Spleen (tissue), 11 donors: Measurements from ENCODE around the gene KCNH8. TPM values are rescaled to one million over a fixed set of nuclear protein-coding genes. Genes with fewer than 3 reads are reported as not detected.

Source experiments
- DNase-seq: peaks from one replicate; pipeline ENCODE4 v3.0.0-alpha.2; 2020
- H3K27ac ChIP-seq, 8 donors: fragments of 200-600 bp; sonication (generic) in 7 of 8; 1 replicate in 4 of 8; 2 replicates in 4 of 8; pipeline versions ENCODE4 v1.5.0 to v1.8.0; 2016 to 2021; ENCODE audit warnings: inconsistent platforms in 4 of 8, mild to moderate bottlenecking in 4 of 8, moderate library complexity in 1 of 8
- H3K27me3 ChIP-seq, 7 donors: fragments of 200-600 bp; sonication (generic) in 6 of 7; replicated peaks in 1 of 7; 1 replicate in 4 of 7; 2 replicates in 3 of 7; pipeline versions ENCODE4 v1.5.0 to v1.8.0; 2016 to 2021; ENCODE audit warnings: inconsistent platforms in 3 of 7, mild to moderate bottlenecking in 1 of 7
- H3K36me3 ChIP-seq, 6 donors: fragments of 200-600 bp; sonication (generic) in 5 of 6; 1 replicate in 4 of 6; 2 replicates in 2 of 6; pipeline versions ENCODE4 v1.5.0 to v1.8.0; 2016 to 2021; ENCODE audit warnings: inconsistent platforms in 2 of 6
- H3K4me1 ChIP-seq, 6 donors: fragments of 200-600 bp; sonication (generic) in 5 of 6; 1 replicate in 3 of 6; 2 replicates in 3 of 6; pipeline versions ENCODE4 v1.5.0 to v1.8.0; 2016 to 2021; ENCODE audit warnings: inconsistent platforms in 3 of 6
- H3K4me3 ChIP-seq, 8 donors: fragments of 200-600 bp; sonication (generic) in 7 of 8; 1 replicate in 4 of 8; 2 replicates in 4 of 8; pipeline versions ENCODE4 v1.5.0 to v1.8.0; 2016 to 2021; ENCODE audit warnings: inconsistent platforms in 4 of 8, mild to moderate bottlenecking in 4 of 8, moderate library complexity in 2 of 8
- H3K9me3 ChIP-seq, 8 donors: fragments of 200-600 bp; sonication (generic) in 7 of 8; 1 replicate in 4 of 8; 2 replicates in 4 of 8; pipeline versions ENCODE4 v1.5.0 to v1.8.0; 2016 to 2021; ENCODE audit warnings: inconsistent platforms in 4 of 8
- CTCF ChIP-seq, 11 experiments: fragments of 200-600 bp in 7 of 11; fragments of 450-650 bp in 4 of 11; sonication (generic) in 4 of 11; IDR thresholded peaks in 8 of 11; conservative IDR thresholded peaks in 3 of 11; 1 replicate in 7 of 11; 2 replicates in 4 of 11; pipeline versions ENCODE4 v1.4.0 to v1.8.0; 2016 to 2021; ENCODE audit warnings: antibody characterized with exemption in 11 of 11, inconsistent platforms in 4 of 11, mild to moderate bottlenecking in 1 of 11
- POLR2A ChIP-seq, 3 donors: fragments of 450-650 bp; IDR thresholded peaks; one replicate each; pipeline ENCODE4 v1.5.1; 2017; ENCODE audit warnings: antibody characterized with exemption in 3 of 3, mild to moderate bottlenecking in 1 of 3
- POLR2AphosphoS5 ChIP-seq, 3 donors: sonication (generic); formaldehyde crosslinking; IDR thresholded peaks; one replicate each; pipeline ENCODE4 v1.5.1; 2017; ENCODE audit warnings: antibody characterized with exemption in 3 of 3
- WGBS, 5 donors: extraction: QIAGEN DNeasy Blood & Tissue Kit in 3 of 5; methylation state at CpG; one replicate each; pipeline versions ENCODE4 v1.1.5 to v1.1.7; 2013 to 2018; 5-methylcytosine and 5-hydroxymethylcytosine counted together
- intact Hi-C: fragments of 100-400 bp; cut with DNase I; formaldehyde crosslinking; loops from one replicate; pipeline ENCODE4 v1.15.0; 2023; ENCODE audit warnings: low total_unique reads
- polyA plus RNA-seq, 3 donors: library from polyadenylated mRNA; stranded (reverse); fragments of 200-250 nt; gene quantifications; one replicate each; pipeline ENCODE4 v1.2.1, GENCODE V29; 2013
- total RNA-seq, 7 donors: library from RNA; depleted of rRNA in 3 of 7; stranded (reverse); fragments of >200 nt in 3 of 7; fragmentation: NEBNext Ultra II Directional in 4 of 7; extraction: Animal tissue kit (Norgen Biotek cat#: 25700) in 4 of 7; gene quantifications; one replicate each; pipeline versions ENCODE4 v1.1.0 to v1.2.1, GENCODE V29; 2016 to 2021
- donor health status: healthy with polysubstance abuse.
- donor health status: DM: no; HTN: no; CAD: no; lungs with moderate emphysema.
- donor health status: DM: no; HTN: no; CAD: no.
- donor health status: Bipolar disorder and iron deficiency.
- donor health status: healthy.
- donor health status: DM: no; HTN: no; CAD: no.
- donor health status: DM: yes; HTN: yes; CAD: no.

KCNH8 gene
- total and polyA plus RNA-seq, 10 donors = 0.70 to 3.1 (median 2.2) TPM

- TF ChIP-seq CTCF (IDR thresholded peaks at IDR 0.05 in 8 of 11, conservative IDR thresholded peaks at IDR 0.05 in 3 of 11) (no peak), POLR2A (IDR thresholded peaks at IDR 0.05) (no peak), POLR2AphosphoS5 (IDR thresholded peaks at IDR 0.05) (no peak)
- intact Hi-C loops = no loop called here
- no peak for DNase-seq
- peaks cover 0 to 52% (median 7%) of the 10 kb centered on the region in 6 donors for H3K4me1 ChIP-seq
- H3K4me3 ChIP-seq = no peak overlapping the region
- no peaks in the 10 kb centered on the region for H3K27me3 ChIP-seq
- WGBS, 5 donors = 6 to 18% (median 12%) methylated on average over 2 of the region's 2 CpGs
- H3K9me3 ChIP-seq = no peaks in the 10 kb centered on the region
- H3K36me3 ChIP-seq = no peaks in the 10 kb centered on the region
- peak overlapping the region; percentile 36 to 82 (median 60) for H3K27ac ChIP-seq
Observed at GRCh38 chr3:19539518-19540392, 391.4 kb downstream of the KCNH8 start.

- Histone ChIP-seq H3K4me3 (no peak overlapping the region), H3K9me3 (no peaks in the 10 kb centered on the region), H3K4me1 (peaks cover 0 to 52% (median 7%) of the 10 kb centered on the region in 6 donors), H3K27ac (peak overlapping the region; percentile 36 to 82 (median 60)), H3K36me3 (no peaks in the 10 kb centered on the region), H3K27me3 (no peaks in the 10 kb centered on the region)
- WGBS, 5 donors = 69 to 78% (median 73%) methylated on average over 3 of the region's 3 CpGs
- DNase-seq = no peak
- intact Hi-C loops = no loop called here
- TF ChIP-seq POLR2A (IDR thresholded peaks at IDR 0.05) (no peak), POLR2AphosphoS5 (IDR thresholded peaks at IDR 0.05) (no peak), CTCF (IDR thresholded peaks at IDR 0.05 in 8 of 11, conservative IDR thresholded peaks at IDR 0.05 in 3 of 11) (no peak)
Observed at GRCh38 chr3:19540464-19540863, 392.2 kb downstream of the KCNH8 start.

GRCh38 chr3:19541284-19541683 lies 393.0 kb downstream of the KCNH8 start:
- Histone ChIP-seq H3K4me3 (no peak overlapping the region), H3K27ac (peak overlapping the region in 4 of 8 donors; percentile 2 to 82 (median 76)), H3K9me3 (no peaks in the 10 kb centered on the region), H3K4me1 (peaks cover 0 to 52% (median 7%) of the 10 kb centered on the region in 6 donors), H3K27me3 (no peaks in the 10 kb centered on the region), H3K36me3 (no peaks in the 10 kb centered on the region)
- WGBS, 5 donors = 58 to 70% (median 67%) methylated on average over 2 of the region's 2 CpGs
- TF ChIP-seq CTCF (IDR thresholded peaks at IDR 0.05 in 8 of 11, conservative IDR thresholded peaks at IDR 0.05 in 3 of 11) (no peak), POLR2AphosphoS5 (IDR thresholded peaks at IDR 0.05) (no peak), POLR2A (IDR thresholded peaks at IDR 0.05) (no peak)
- no peak for DNase-seq
- intact Hi-C loops = no loop called here

GRCh38 chr3:19543212-19543841 lies 395.0 kb downstream of the KCNH8 start:
- Histone ChIP-seq H3K4me3 (no peak overlapping the region), H3K4me1 (peaks cover 0 to 52% (median 7%) of the 10 kb centered on the region in 6 donors), H3K27ac (peak overlapping the region in 5 of 8 donors; percentile 26 to 82 (median 49)), H3K36me3 (no peaks in the 10 kb centered on the region), H3K27me3 (no peaks in the 10 kb centered on the region), H3K9me3 (no peaks in the 10 kb centered on the region)
- intact Hi-C loops = no loop called here
- 23 to 31% (median 31%) methylated on average over 4 of the region's 4 CpGs for WGBS, 5 donors
- DNase-seq = no peak
- TF ChIP-seq POLR2A (IDR thresholded peaks at IDR 0.05) (no peak), CTCF (IDR thresholded peaks at IDR 0.05 in 8 of 11, conservative IDR thresholded peaks at IDR 0.05 in 3 of 11) (peak in 9 of 11 experiments; percentile 14 to 53 (median 46))
